Measurements from ENCODE around the gene MKNK2. TPM values are rescaled to one million over a fixed set of nuclear protein-coding genes. Genes with fewer than 3 reads are reported as not detected.
A peak's percentile ranks its signal among the peaks of the same experiment; 100 is the strongest.

Gene MKNK2
- total RNA-seq, 1 donor from 2014 or later: 1,134 TPM

- Mint-ChIP-seq H3K27me3 (no peaks in the 10 kb centered on the region), H3K36me3 (ENCODE audit: low read depth) (peaks cover 58% of the 10 kb centered on the region), H3K27ac (peak overlapping the region; percentile 81), H3K4me1 (peaks cover 61% of the 10 kb centered on the region), H3K4me3 (no peak overlapping the region), H3K9me3 (no peaks in the 10 kb centered on the region)
- DNase-seq: no peak
- POLR2A ChIA-PET: interaction anchor here (1.0 to 59.1 kb wide), 13 partner anchors 9 to 1002 kb away, joined by 3 to 2723 read pairs (median 6); partner anchors contain the start of genes IZUMO4, MKNK2 and MOB3A
- intact Hi-C loops (cut with micrococcal nuclease): loop anchor here (1.0 to 5.0 kb wide), 3 partner anchors 49 to 126 kb away; no protein-coding TSS in a partner anchor
- no peak for TF ChIP-seq CTCF (IDR thresholded peaks at IDR 0.05)
- no peak for ATAC-seq (ENCODE audit: low read depth)
- CTCF ChIA-PET: interaction anchor here (1.0 to 1.9 kb wide), 5 partner anchors 21 to 112 kb away, joined by 3 to 8 read pairs (median 4); partner anchors contain the start of gene MOB3A
Measured at GRCh38 chr19:2040647-2041432, 10.2 kb downstream of the MKNK2 start.

- H3K36me3 Mint-ChIP-seq (ENCODE audit: low read depth): peaks cover 56% of the 10 kb centered on the region
- H3K27ac Mint-ChIP-seq: no peak overlapping the region
- intact Hi-C loops (cut with micrococcal nuclease): loop anchor here (5.0 kb wide), 1 partner anchor 127 kb away; no protein-coding TSS in a partner anchor
- TF ChIP-seq CTCF (IDR thresholded peaks at IDR 0.05): no peak
- no peak for ATAC-seq (ENCODE audit: low read depth)
- CTCF ChIA-PET: interaction anchor here (1.0 to 1.4 kb wide), 2 partner anchors 110 to 111 kb away, joined by 3 to 4 read pairs; no protein-coding TSS in a partner anchor
- DNase-seq: peak; percentile 31
- POLR2A ChIA-PET: interaction anchor here (0.6 to 59.1 kb wide), 12 partner anchors 10 to 787 kb away, joined by 3 to 2723 read pairs (median 5); partner anchors contain the start of genes IZUMO4, MKNK2 and MOB3A
- peaks cover 3% of the 10 kb centered on the region for H3K9me3 Mint-ChIP-seq
- H3K4me3 Mint-ChIP-seq: no peak overlapping the region
- H3K4me1 Mint-ChIP-seq: peaks cover 58% of the 10 kb centered on the region
- no peaks in the 10 kb centered on the region for H3K27me3 Mint-ChIP-seq
Measured at GRCh38 chr19:2039959-2040646, 10.9 kb downstream of the MKNK2 start.

GRCh38 chr19:2039089-2039958 is 11.7 kb downstream of the MKNK2 start:
- H3K27me3 Mint-ChIP-seq: no peaks in the 10 kb centered on the region
- CTCF ChIA-PET: interaction anchor here (1.0 kb wide), 1 partner anchor 109 kb away, joined by 3 read pairs; no protein-coding TSS in a partner anchor
- intact Hi-C loops (cut with micrococcal nuclease): no loop called here

More at GRCh38 chr19:2039089-2039958, 11.7 kb downstream of the MKNK2 start:
- TF ChIP-seq CTCF (IDR thresholded peaks at IDR 0.05): no peak
- Mint-ChIP-seq H3K9me3 (peaks cover 3% of the 10 kb centered on the region), H3K36me3 (ENCODE audit: low read depth) (peaks cover 50% of the 10 kb centered on the region), H3K4me3 (no peak overlapping the region), H3K27ac (peak overlapping the region; percentile 46), H3K4me1 (peaks cover 58% of the 10 kb centered on the region)
- ATAC-seq (ENCODE audit: low read depth) (no peak), DNase-seq (peak; percentile 25)
- POLR2A ChIA-PET: interaction anchor here (0.6 to 59.1 kb wide), 12 partner anchors 9 to 786 kb away, joined by 3 to 2723 read pairs (median 4); partner anchors contain the start of genes IZUMO4, MKNK2 and MOB3A

Measured in activated B cell treated with CpG ODN at 0.5 μM for 24 hours (primary cell).